GM15510 (cell line): ENCODE data around the gene TNFSF8.

Experiments
- POLR2A ChIP-seq: IDR thresholded peaks from 3 replicates; pipeline ENCODE4 v1.6.1; 2011; ENCODE audit warnings: borderline replicate concordance; ENCODE audit not compliant: insufficient read length; ENCODE audit errors: extremely low read depth

TNFSF8 gene

GRCh38 chr9:114878879-114879564 is 51.4 kb downstream of the TNFSF8 start:
- no peak for TF ChIP-seq POLR2A

- TF ChIP-seq POLR2A = no peak
Observed at GRCh38 chr9:114869845-114870244, 60.5 kb downstream of the TNFSF8 start.

- TF ChIP-seq POLR2A = no peak
Observed at GRCh38 chr9:114869378-114869777, 61.0 kb downstream of the TNFSF8 start.

GRCh38 chr9:114867327-114867726 is 63.1 kb downstream of the TNFSF8 start:
- no peak for TF ChIP-seq POLR2A

- TF ChIP-seq POLR2A = no peak
Observed at GRCh38 chr9:114864471-114864870, 65.9 kb downstream of the TNFSF8 start.

- no peak for TF ChIP-seq POLR2A
Observed at GRCh38 chr9:114861922-114862605, 68.3 kb downstream of the TNFSF8 start.

- TF ChIP-seq POLR2A = no peak
Observed at GRCh38 chr9:114861273-114861672, 69.1 kb downstream of the TNFSF8 start.

GRCh38 chr9:114860187-114860586 is 70.2 kb downstream of the TNFSF8 start:
- TF ChIP-seq POLR2A = no peak

GRCh38 chr9:114856942-114857315 is 73.5 kb downstream of the TNFSF8 start:
- TF ChIP-seq POLR2A = no peak

GRCh38 chr9:114856215-114856941 is 74.0 kb downstream of the TNFSF8 start:
- no peak for TF ChIP-seq POLR2A

GRCh38 chr9:114855488-114855887 is 74.9 kb downstream of the TNFSF8 start:
- TF ChIP-seq POLR2A = no peak

GRCh38 chr9:114854736-114855355 is 75.5 kb downstream of the TNFSF8 start:
- no peak for TF ChIP-seq POLR2A

GRCh38 chr9:114853071-114853855 is 77.1 kb downstream of the TNFSF8 start:
- TF ChIP-seq POLR2A = no peak

GRCh38 chr9:114852050-114852594 is 78.3 kb downstream of the TNFSF8 start:
- TF ChIP-seq POLR2A = no peak
